ENCODE measurements around the gene C10orf95.

- TF ChIP-seq EZH2 (IDR thresholded peaks at IDR 0.05; ENCODE audit: insufficient read depth, poor library complexity, severe bottlenecking) (no peak), EZH2phosphoT487 (IDR thresholded peaks at IDR 0.05; ENCODE audit: insufficient read depth, low read depth) (no peak)
These were observed 50.0 kb downstream of the C10orf95 start for GRCh38 chr10:102401342-102401654.
